ENCODE measurements around the gene MYOD1.

Gene MYOD1

GRCh38 chr11:17748761-17749721 is 29.7 kb downstream of the MYOD1 start:
- DNase-seq (ENCODE audit: low read depth in 1 of 2, low spot score in 1 of 2) = no peak

DNA sequence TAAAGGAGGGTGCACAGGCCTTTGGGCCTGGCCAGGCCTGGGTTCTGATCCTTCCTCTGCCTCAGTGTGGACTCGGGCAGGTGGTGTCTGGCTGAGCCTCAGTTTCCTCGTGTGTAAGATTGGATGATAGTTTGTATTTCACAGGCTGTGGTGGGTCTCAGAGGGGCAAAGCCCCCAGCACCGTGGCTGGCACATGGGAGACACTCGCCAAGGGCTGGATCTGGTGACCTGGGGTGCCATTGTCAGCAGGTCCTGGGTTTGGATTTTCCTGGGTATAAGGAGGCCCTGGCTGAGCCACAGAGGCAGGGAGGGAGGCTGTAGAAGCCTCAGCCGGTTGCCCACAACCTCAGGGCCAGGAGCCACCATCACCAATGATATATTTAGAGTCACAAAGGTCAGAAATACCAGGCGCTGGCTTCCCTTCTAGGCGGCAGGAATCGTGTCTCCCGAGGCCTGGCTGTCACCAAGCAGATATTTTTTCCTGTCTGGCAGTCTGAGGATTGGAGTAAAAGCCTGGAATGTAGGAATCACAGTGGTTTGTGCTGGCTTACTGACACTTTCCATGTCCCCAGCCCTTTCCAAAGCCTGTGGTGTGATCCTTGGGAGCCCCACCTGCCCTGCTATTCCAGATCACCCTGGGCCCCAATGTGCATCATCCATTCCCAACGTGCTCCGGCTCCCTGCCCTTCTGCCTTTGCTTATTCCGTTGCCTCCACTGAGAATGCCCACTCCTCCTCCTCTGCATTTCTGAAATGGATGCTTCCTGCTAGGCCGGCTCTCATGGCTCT is 30.8 kb downstream of the MYOD1 start:
- no peak for DNase-seq (ENCODE audit: low read depth in 1 of 2, low spot score in 1 of 2)

DNA sequence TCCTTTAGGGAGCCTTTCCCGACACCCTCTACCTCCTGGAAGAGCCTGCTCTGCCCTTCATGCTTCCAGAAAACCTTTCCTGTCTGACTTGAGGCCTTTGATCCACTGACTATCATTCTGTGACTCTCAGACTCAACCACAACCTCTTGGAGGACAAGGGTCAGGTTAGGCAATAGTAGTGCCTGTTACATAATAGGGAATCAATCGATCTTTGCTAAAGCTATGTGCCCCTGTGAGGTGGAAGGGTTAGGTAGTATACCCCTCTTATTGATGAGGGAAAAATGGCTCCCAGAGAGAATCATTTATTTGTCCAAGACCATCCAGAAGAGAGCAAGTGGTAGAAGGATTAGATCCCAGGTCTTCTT is 31.4 kb downstream of the MYOD1 start:
- DNase-seq (ENCODE audit: low read depth in 1 of 2, low spot score in 1 of 2) = no peak

GRCh38 chr11:17751558-17751957 is 32.2 kb downstream of the MYOD1 start:
- DNase-seq (ENCODE audit: low read depth in 1 of 2, low spot score in 1 of 2) = no peak

DNA sequence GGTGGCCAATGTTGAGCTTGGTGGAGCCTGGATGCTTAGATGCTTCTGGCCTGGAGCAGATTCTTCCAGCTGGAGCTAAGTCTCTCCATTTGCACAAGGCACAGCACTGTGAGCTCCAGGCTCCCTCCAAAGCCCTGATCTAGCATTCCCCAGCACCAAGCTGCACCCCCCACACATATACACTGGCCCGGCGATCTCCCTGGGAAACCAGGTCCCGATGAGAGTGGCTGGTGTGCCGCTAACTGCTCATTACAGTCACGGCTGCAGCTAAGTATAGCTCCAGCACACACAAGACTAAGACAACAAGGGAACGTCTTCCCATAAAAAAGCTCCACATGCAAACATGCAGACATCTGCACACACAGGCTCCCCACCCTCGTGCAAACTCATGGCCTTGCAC is 32.8 kb downstream of the MYOD1 start:
- no peak for DNase-seq (ENCODE audit: low read depth in 1 of 2, low spot score in 1 of 2)

GRCh38 chr11:17753153-17753552 is 33.8 kb downstream of the MYOD1 start:
- DNase-seq (ENCODE audit: low read depth in 1 of 2, low spot score in 1 of 2) = no peak

- no peak for DNase-seq (ENCODE audit: low read depth in 1 of 2, low spot score in 1 of 2)
Measured at GRCh38 chr11:17753641-17754040, 34.3 kb downstream of the MYOD1 start.

- DNase-seq (ENCODE audit: low read depth in 1 of 2, low spot score in 1 of 2) = no peak
Measured at GRCh38 chr11:17755891-17756290, 36.5 kb downstream of the MYOD1 start.

- no peak for DNase-seq (ENCODE audit: low read depth in 1 of 2, low spot score in 1 of 2)
Measured at GRCh38 chr11:17760102-17761029, 41.0 kb downstream of the MYOD1 start.

DNA sequence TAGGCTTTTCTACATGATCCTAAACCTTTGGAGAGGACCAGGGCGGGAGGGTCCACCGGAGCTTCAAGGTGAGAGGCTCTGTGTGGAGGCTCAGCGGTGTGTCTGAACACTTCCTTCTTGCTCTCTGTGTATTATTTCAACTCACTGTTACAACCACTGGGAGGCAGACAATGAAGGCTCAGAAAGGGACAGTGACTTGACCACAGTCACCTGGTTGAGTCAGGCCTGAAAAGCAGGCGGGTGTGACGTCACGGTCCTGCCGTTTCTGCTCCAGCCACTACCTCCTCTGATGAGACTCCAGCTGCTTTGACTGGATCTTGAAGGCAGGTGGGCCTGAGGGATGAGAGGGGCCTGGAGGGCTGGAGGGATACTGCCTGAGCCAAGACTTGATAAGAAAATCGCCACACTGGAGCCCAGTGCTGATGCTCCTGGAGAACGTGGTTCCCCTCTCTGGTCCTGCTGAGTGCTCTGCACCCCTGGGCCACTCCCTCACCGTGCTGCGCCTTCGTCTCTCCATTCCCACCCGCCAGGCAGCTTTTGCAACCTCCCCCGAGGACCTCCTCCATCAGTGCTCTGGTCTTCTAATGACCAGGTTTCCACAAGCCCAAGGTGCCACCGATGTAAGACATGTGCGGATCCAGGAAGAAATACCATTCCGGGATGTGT is 43.1 kb downstream of the MYOD1 start:
- DNase-seq (ENCODE audit: low read depth in 1 of 2, low spot score in 1 of 2) = no peak

GRCh38 chr11:17763244-17763643 is 43.9 kb downstream of the MYOD1 start:
- DNase-seq (ENCODE audit: low read depth in 1 of 2, low spot score in 1 of 2) = no peak

- no peak for DNase-seq (ENCODE audit: low read depth in 1 of 2, low spot score in 1 of 2)
Measured at GRCh38 chr11:17763703-17764102, 44.3 kb downstream of the MYOD1 start.

- no peak for DNase-seq (ENCODE audit: low read depth in 1 of 2, low spot score in 1 of 2)
Measured at GRCh38 chr11:17764446-17765218, 45.3 kb downstream of the MYOD1 start.

DNA sequence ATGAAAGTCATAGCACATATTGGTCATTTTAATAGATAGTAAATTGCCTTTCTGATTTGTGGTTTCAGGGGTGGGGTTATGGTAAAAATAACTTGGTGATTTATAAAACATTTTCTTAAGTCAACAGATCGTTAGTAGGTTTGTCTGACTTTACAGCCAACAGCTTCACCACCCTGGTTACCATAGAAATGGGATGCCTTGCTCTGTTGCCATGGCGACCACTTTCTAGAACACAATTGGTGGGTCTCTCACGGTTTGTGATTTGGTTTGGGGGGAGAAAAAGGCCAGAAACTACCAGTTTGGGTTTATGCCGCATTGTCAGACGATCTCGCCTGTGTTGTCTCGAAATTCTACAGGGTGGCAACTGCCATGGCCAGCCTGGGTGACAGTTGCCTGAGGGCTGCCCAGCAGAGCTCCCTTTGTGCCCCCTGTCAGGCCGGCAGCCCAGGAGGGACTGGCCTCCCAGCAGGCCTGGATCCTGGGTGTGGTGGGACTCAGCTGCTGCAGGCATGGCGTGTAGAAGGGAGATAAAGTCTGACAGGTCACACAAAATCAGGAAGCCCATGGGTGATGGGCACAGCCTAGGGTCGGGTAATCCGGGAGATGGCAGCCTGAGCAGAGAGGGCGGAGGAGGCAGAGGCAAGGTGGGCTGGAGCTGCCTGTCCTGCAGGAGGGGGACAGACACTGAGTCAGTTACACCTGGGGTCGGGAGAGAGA is 46.1 kb downstream of the MYOD1 start:
- no peak for DNase-seq (ENCODE audit: low read depth in 1 of 2, low spot score in 1 of 2)

GRCh38 chr11:17766073-17766359 is 46.6 kb downstream of the MYOD1 start:
- no peak for DNase-seq (ENCODE audit: low read depth in 1 of 2, low spot score in 1 of 2)

DNA sequence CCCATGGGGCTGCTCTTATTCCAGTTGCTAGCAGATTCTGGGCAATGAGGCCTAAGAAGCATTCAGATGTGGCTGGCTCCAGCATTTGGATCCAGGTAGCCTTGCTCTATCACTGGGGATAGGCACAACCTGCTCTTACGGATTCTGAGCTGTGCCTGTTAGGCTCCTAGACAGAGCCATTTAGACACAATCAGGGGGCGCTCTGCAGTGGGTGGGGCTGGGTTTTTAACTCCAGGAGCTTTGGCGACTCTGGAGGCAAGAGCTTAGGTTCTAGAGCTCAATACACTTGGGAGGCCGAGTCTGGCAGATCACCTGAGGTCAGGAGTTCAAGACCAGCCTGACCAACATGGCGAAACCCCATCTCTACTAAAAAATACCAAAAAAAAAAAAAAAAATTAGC is 47.2 kb downstream of the MYOD1 start:
- DNase-seq (ENCODE audit: low read depth in 1 of 2, low spot score in 1 of 2) = no peak

GRCh38 chr11:17767301-17767885 is 48.0 kb downstream of the MYOD1 start:
- DNase-seq (ENCODE audit: low read depth in 1 of 2, low spot score in 1 of 2) = no peak

GRCh38 chr11:17767914-17768313 is 48.5 kb downstream of the MYOD1 start:
- no peak for DNase-seq (ENCODE audit: low read depth in 1 of 2, low spot score in 1 of 2)

- DNase-seq (ENCODE audit: low read depth in 1 of 2, low spot score in 1 of 2) = no peak
Measured at GRCh38 chr11:17768547-17768946, 49.2 kb downstream of the MYOD1 start.

Measured in activated CD4-positive, alpha-beta T cell treated with anti-CD3 and anti-CD28 coated beads, Interleukin-2, amount 50 U/mL, for 24 hours (primary cell).